OCI-LY7 (cell line): Measurements from ENCODE around the gene DPYSL3. TPM values are rescaled to one million over a fixed set of nuclear protein-coding genes. Genes with fewer than 3 reads are reported as not detected.

ENCODE experiments used
- BruUV-seq: library from RNA; stranded (reverse); fragments of 400-500 nt; replicated peaks from 2 replicates; lab custom pipeline; 2021; lab: Mats Ljungman, UMichigan
- CTCF ChIA-PET: fragments of 300-600 bp; sonication (Branson Sonifier 250); formaldehyde crosslinking; loops from one replicate; lab custom pipeline; 2022; ENCODE audit warnings: antibody characterized with exemption; ENCODE audit not compliant: unreplicated experiment; lab: Charles Lee
- POLR2A ChIA-PET: fragments of 300-600 bp; sonication (Branson Sonifier 250); formaldehyde crosslinking; loops from one replicate; lab custom pipeline; 2022; ENCODE audit warnings: antibody characterized with exemption; lab: Charles Lee
- DNase-seq: peaks from one replicate; pipeline ENCODE4 v3.0.0-alpha.2; 2015; ENCODE audit warnings: low spot score
- H2AFZ ChIP-seq: fragments of 200-600 bp; sonication (generic), shearing (Covaris generic); 2 replicates; pipeline ENCODE4 v1.6.1; 2014; ENCODE audit warnings: mild to moderate bottlenecking, antibody characterized with exemption, low read length, moderate library complexity
- H3K27ac ChIP-seq: fragments of 200-600 bp; sonication (generic); 2 replicates; pipeline ENCODE4 v1.5.1; 2014; ENCODE audit warnings: mixed run types, low read depth, mild to moderate bottlenecking, moderate library complexity, low read length, inconsistent platforms; ENCODE audit not compliant: poor library complexity, severe bottlenecking
- H3K36me3 ChIP-seq: fragments of 200-600 bp; sonication (generic); 2 replicates; pipeline ENCODE4 v1.6.1; 2014; ENCODE audit warnings: mild to moderate bottlenecking, antibody characterized with exemption, low read length, moderate library complexity, mixed read lengths; ENCODE audit not compliant: insufficient read depth
- H3K4me1 ChIP-seq: fragments of 200-600 bp; sonication (generic); 2 replicates; pipeline ENCODE4 v1.5.1; 2014; ENCODE audit warnings: mild to moderate bottlenecking, low read length; ENCODE audit not compliant: insufficient read depth, poor library complexity, severe bottlenecking
- H3K4me2 ChIP-seq: fragments of 200-600 bp; sonication (generic); 2 replicates; pipeline ENCODE4 v1.6.1; 2014; ENCODE audit warnings: mild to moderate bottlenecking, low read length
- H3K4me3 ChIP-seq: fragments of 200-600 bp; sonication (generic); 2 replicates; pipeline ENCODE4 v1.5.1; 2014; ENCODE audit warnings: mild to moderate bottlenecking, low read depth, low read length; ENCODE audit not compliant: poor library complexity, severe bottlenecking
- H3K79me2 ChIP-seq: fragments of 200-600 bp; sonication (generic); 2 replicates; pipeline ENCODE4 v1.6.1; 2016; ENCODE audit warnings: low read depth, mild to moderate bottlenecking, low read length, moderate library complexity, mixed read lengths; ENCODE audit not compliant: insufficient read depth
- H3K9me2 ChIP-seq: fragments of 200-600 bp; sonication (generic); 2 replicates; pipeline ENCODE4 v1.6.1; 2016; ENCODE audit warnings: mild to moderate bottlenecking, low read length, mixed read lengths; ENCODE audit not compliant: insufficient read depth
- H3K9me3 ChIP-seq: fragments of 200-600 bp; sonication (generic); 2 replicates; pipeline ENCODE4 v1.6.1; 2014; ENCODE audit warnings: mild to moderate bottlenecking, mixed run types, low read length, mixed read lengths
- H4K20me1 ChIP-seq: fragments of 200-600 bp; sonication (generic); 2 replicates; pipeline ENCODE4 v1.6.1; 2014; ENCODE audit warnings: mild to moderate bottlenecking, antibody characterized with exemption, low read length, moderate library complexity, mixed read lengths; ENCODE audit not compliant: insufficient read depth
- EZH2phosphoT487 ChIP-seq: fragments of 200-600 bp; sonication (generic); IDR thresholded peaks from 2 replicates; pipeline ENCODE4 v1.6.1; 2018; ENCODE audit warnings: low read depth, borderline replicate concordance, mild to moderate bottlenecking, mixed run types, antibody characterized with exemption, low read length, moderate library complexity, mixed read lengths
- intact Hi-C: fragments of 100-400 bp; cut with micrococcal nuclease; formaldehyde crosslinking; loops from one replicate; pipeline ENCODE4 v1.10.0; 2022; ENCODE audit not compliant: unreplicated experiment
- total RNA-seq, 2 experiments: library from RNA; depleted of rRNA in 1 of 2; stranded (reverse); fragments of >200 nt in 1 of 2; shearing (Covaris generic) in 1 of 2; gene quantifications; 2 replicates each; pipeline ENCODE4 v1.2.3, GENCODE V29; 2014 to 2022
- TF ChIP-seq, protein P1 (sequence below): fragments of 200-600 bp; sonication (generic); conservative IDR thresholded peaks from 2 replicates; pipeline ENCODE4 v1.5.1; 2014; ENCODE audit warnings: mild to moderate bottlenecking, antibody characterized with exemption, low read length, moderate library complexity, mixed read lengths

The DPYSL3 gene
- total RNA-seq, 2 experiments from 2014 or later = not detected

DNA sequence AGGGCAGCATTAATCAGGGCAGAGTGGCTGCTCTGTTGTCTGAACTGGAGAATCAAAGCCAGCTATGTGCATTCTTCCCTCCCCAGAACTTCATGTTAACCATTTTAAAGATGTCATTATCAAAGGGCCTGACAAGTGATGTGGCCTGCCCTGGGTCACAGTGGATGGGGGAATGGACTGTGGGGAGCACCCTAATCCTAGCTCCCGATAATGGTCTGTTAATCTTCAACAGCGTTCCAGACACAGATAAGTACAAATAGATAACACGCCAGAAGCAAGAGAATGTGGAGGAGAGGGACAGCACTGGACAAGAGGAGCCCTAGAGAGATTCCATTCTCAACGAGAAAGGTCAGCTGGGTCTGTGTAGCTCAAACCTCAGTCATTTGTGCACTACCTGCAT, 77.5 kb downstream of the DPYSL3 start:
- no peak for DNase-seq
- no peaks in the 10 kb centered on the region for H3K4me1 ChIP-seq
- POLR2A ChIA-PET = no interaction called here
- no peak overlapping the region for H3K4me3 ChIP-seq
- no peaks in the 10 kb centered on the region for H4K20me1 ChIP-seq
- CTCF ChIA-PET = no interaction called here
- H3K4me2 ChIP-seq = no peak overlapping the region
- intact Hi-C loops = no loop called here
- H2AFZ ChIP-seq = no peak overlapping the region
- no peaks in the 10 kb centered on the region for H3K36me3 ChIP-seq
- H3K9me3 ChIP-seq = no peaks in the 10 kb centered on the region
- no peaks in the 10 kb centered on the region for H3K79me2 ChIP-seq
- H3K9me2 ChIP-seq = no peaks in the 10 kb centered on the region
- TF ChIP-seq, protein P1, sequence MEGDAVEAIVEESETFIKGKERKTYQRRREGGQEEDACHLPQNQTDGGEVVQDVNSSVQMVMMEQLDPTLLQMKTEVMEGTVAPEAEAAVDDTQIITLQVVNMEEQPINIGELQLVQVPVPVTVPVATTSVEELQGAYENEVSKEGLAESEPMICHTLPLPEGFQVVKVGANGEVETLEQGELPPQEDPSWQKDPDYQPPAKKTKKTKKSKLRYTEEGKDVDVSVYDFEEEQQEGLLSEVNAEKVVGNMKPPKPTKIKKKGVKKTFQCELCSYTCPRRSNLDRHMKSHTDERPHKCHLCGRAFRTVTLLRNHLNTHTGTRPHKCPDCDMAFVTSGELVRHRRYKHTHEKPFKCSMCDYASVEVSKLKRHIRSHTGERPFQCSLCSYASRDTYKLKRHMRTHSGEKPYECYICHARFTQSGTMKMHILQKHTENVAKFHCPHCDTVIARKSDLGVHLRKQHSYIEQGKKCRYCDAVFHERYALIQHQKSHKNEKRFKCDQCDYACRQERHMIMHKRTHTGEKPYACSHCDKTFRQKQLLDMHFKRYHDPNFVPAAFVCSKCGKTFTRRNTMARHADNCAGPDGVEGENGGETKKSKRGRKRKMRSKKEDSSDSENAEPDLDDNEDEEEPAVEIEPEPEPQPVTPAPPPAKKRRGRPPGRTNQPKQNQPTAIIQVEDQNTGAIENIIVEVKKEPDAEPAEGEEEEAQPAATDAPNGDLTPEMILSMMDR = no peak
- no peak for TF ChIP-seq EZH2phosphoT487
- BruUV-seq = no TSS peak
- no peak overlapping the region for H3K27ac ChIP-seq

DNA sequence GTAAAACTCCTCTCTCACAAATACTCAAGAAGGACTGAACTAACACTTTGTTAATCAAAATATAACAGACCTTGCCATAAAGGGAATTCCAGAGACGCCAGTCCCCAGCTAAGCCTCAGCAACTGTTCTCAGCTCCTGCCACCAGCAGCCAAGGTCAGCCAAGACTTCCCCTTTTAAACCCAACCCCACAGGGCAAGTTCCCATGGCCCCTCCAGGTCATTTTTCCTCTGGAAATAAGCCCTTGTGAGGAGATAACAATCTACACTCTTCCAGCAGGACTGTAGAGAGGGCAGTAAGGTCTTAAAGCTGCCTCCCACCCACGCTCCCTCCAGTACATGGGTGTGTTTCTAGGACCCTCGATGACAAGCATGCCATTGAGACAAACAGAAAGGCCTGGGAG, 78.3 kb downstream of the DPYSL3 start:
- Histone ChIP-seq H3K36me3 (no peaks in the 10 kb centered on the region), H3K9me2 (no peaks in the 10 kb centered on the region), H3K9me3 (no peaks in the 10 kb centered on the region)

DNA sequence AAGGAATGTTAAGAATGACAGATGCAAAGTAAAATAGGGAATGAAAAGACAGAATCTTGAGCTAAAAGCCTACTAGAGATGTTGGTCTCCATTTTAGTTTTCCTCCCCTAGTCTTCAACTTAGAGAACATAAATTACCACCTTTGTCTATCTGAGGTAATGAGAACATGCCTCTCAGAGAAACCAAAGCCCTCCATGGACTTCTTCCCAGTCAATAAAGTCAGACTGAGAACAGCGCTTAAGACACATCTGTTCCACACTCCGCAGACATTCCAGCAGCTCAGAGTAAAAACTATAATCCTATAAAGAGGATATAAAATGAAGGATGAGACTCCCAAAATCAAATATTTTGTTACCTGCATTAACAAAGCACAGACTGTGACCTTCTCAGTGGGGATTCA, 79.2 kb downstream of the DPYSL3 start:
- no peaks in the 10 kb centered on the region for H3K4me1 ChIP-seq
- no peaks in the 10 kb centered on the region for H3K9me2 ChIP-seq
- no peak overlapping the region for H3K4me2 ChIP-seq
- no peaks in the 10 kb centered on the region for H3K9me3 ChIP-seq
- no peaks in the 10 kb centered on the region for H3K79me2 ChIP-seq
- no peaks in the 10 kb centered on the region for H3K36me3 ChIP-seq
- no peak overlapping the region for H2AFZ ChIP-seq
- no peak overlapping the region for H3K4me3 ChIP-seq
- TF ChIP-seq, protein P1 = no peak
- TF ChIP-seq EZH2phosphoT487 = no peak
- no TSS peak for BruUV-seq
- CTCF ChIA-PET = no interaction called here
- POLR2A ChIA-PET = interaction anchor here (0.9 to 1.2 kb wide), 2 partner anchors 12 to 145 kb away, joined by 3 to 6 read pairs; no protein-coding TSS in a partner anchor
- no peaks in the 10 kb centered on the region for H4K20me1 ChIP-seq
- DNase-seq = no peak
- H3K27ac ChIP-seq = no peak overlapping the region
- intact Hi-C loops = no loop called here

More for the DNA sequence above, 78.3 kb downstream of the DPYSL3 start:
- no peak for DNase-seq
- Histone ChIP-seq H3K27ac (no peak overlapping the region), H3K4me1 (no peaks in the 10 kb centered on the region), H3K4me3 (no peak overlapping the region), H3K79me2 (no peaks in the 10 kb centered on the region), H4K20me1 (no peaks in the 10 kb centered on the region), H3K4me2 (no peak overlapping the region), H2AFZ (no peak overlapping the region)
- ChIA-PET POLR2A (interaction anchor here (1.2 kb wide), 1 partner anchor 13 kb away, joined by 3 read pairs; no protein-coding TSS in a partner anchor), CTCF (no interaction called here)
- intact Hi-C loops = no loop called here
- BruUV-seq = no TSS peak
- TF ChIP-seq, protein P1 = no peak
- TF ChIP-seq EZH2phosphoT487 = no peak
